Activated naive CD4-positive, alpha-beta T cell (primary cell): ENCODE results near the gene FKBP4.

Source experiments
- DNase-seq, 4 experiments: peaks; one replicate each; lab custom pipeline; 2025; lab: John Stamatoyannopoulos, UW

FKBP4 gene

DNA sequence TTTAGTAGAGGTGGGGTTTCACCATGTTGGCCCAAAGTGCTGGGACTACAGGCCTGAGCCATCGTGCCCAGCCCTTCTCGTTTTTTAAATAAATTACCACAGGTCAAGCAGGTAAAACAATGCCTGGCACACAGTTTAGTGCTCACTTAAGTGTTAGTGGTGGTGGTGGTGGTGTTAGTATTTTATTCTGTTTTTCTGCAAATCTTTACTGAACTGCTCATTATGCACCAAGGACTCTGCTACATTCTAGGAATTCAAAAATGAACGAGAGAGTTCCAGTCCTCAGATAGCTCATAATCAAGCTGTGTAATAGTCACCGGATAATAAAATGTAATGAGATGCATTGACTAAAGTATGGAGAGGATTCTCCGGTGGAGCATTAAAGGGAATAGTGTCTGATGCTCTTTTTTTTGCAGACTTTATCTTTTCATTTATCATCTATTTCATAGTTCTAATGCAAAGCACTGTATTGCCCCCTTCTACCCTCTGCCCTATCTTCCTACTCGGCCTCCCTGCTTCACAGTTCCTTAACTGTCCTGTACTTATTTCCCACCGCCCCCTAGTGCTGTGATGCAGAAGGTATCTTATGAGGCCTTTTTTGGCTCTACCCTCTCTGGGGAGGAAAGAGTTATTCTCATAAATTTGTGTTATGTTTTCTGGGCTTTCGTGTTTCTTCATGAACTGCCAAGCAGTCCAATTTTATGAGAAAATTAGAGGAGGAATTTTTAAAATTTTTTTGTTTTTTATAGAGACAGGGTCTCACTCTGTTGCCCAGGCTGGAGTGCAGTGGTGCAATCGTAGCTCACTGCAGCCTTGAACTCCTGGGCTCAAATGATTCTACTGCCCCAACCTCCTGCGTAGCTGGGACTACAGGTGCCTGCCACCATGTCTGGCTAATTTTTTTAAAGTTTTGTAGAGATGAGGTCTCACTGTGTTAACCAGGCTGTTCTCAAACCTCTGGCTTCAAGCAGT, 18.7 kb downstream of the FKBP4 start:
- peak in 1 of 4 experiments; percentile 10 for DNase-seq

DNA sequence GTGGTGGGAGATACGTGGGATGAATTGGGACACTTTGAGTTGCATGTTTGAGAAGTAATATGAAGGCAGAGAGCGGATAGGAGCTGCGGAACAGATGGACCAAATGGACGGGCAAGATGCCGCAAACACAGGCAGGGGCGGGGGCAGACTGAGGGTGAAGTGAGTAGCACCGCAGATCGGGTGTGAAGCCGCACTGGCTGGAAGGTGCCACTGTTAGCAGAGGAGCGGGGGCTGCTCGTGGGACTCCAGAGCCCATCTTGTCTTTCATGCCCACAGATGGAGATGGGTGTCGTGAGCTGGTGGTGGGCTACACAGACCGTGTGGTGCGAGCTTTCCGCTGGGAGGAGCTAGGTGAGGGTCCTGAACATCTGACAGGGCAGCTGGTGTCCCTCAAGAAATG, 25.0 kb downstream of the FKBP4 start:
- no peak for DNase-seq

DNA sequence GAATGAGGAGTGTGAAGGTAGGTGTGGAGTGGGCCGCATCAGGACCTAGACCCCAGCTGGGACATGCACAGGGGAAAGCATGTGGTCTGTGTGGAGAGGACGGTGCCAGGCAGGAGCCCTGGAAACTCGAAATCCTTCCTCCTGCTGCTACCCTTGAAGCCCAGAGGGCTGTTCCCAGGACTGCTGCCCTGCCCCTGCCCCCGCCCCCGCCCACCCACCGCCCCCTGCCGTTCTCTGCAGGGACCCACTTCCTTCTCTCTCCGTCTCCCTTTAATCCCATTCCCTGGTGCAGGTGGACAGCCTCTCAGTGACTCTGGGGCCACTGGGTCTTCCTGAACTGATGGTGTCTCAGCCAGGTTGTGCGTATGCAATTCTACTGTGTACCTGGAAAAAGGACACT, 25.7 kb downstream of the FKBP4 start:
- DNase-seq, result no peak

DNA sequence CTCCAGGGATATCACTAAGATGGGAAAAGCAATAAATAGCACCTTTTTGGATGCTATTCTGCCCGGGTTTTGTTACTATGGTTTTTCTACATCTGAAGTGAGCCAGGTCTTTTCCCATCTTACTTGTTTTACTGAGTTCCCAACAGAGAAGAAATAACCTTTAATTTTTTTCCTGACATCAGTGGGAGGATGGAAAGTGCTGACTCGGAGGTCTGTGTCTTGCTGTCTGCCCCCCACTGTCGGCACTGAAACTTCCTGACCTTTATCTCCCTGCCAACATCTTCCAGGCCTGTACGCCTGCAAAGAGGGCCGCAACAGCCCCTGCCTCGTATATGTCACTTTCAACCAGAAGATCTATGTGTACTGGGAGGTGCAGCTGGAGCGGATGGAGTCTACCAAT, 28.7 kb downstream of the FKBP4 start:
- no peak for DNase-seq

DNA sequence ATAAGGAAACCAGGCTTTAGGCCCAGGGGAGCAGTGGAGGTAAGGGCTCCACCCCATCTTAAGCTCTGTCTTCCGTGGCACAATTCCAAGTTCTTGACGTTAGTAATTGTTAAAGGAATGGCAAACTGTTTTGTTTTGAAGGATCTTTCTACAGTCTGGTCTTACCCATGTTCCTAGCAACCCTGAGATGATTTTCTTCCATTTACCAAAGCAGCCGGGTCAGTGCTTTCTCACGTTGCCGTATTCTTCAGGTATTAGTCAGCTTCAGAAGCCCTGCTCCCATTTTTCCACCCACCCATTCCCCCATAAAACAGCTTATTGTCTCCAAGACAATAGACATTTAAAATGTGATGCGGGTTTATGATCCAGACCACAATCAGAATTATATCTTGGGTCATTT, 29.8 kb downstream of the FKBP4 start:
- no peak for DNase-seq

DNA sequence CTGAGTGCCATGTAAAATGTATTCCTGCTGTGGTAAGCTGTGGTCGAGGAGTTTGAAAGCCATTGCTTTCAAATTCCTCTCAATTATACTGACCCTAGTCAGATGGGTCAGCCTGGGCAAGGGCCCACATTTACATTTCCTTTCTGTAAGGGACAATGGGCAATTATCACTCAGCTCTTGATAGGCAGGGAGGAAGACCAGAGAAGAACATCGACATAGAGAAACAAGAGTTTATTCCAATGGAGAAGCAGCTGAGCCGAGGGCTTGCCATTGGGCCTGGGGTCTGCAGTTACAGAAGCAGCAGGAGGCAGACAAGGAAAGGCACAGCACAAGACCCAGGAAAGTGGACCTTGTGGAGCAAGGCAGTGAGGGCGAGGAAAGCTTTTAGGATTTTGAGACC, 30.4 kb downstream of the FKBP4 start:
- no peak for DNase-seq

DNA sequence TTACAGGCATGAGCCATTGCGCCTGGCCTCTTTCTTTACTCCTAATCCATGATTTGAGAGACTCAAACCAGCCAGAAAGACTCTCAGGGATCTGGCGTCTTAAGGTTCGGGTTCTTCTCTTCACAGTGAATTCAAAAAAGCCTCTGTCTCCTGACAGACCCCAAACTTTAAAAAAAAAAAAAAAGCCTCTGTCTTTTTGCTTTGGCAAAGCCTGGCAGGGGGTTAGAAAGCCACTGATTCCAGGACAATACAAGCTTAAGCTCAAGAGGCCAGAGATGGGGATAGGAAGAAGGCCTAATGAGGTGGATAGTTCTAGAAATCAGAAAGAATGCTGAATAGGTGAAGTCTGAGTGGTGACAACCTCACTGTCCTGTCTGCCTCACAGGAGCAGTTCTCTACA, 31.3 kb downstream of the FKBP4 start:
- no peak for DNase-seq

DNA sequence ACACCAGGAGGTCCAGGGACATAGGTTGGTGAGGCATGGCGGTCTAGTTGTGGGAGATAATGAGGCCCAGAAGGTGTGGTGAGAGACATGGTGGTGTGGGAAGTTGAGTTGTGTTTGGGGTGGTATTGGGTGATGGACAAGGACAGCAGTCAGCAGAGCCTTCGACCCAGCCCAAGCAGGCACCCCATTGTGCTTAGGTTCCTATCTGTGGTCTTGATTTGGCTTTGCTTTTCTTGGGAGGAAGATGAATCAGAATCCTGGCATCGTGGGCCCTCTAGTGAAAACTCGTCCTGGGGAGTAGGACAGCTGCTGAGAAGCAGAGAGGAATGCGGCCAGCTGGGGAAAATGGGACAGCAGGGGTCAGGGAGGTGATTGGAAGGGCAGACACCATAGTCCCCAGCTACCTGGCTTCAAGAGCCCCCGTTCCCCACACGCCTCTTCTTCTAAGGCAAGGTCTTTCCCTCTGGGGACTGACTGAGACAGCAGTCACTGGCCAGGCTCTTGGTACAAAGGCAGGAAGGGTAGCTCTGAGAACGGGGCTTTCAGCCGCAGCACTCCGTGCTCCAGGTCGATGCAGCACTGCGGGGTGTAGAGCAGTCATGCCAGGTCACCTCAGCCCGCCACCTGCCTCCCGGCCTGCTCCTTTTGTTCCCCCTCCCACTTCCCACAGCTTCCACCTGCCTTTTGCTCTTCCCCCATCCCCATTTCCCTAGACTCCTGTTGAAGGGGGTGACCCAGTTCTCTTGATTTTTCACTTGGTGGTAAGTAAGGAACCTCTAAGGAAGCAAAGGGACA, 32.1 kb downstream of the FKBP4 start:
- DNase-seq, result no peak

DNA sequence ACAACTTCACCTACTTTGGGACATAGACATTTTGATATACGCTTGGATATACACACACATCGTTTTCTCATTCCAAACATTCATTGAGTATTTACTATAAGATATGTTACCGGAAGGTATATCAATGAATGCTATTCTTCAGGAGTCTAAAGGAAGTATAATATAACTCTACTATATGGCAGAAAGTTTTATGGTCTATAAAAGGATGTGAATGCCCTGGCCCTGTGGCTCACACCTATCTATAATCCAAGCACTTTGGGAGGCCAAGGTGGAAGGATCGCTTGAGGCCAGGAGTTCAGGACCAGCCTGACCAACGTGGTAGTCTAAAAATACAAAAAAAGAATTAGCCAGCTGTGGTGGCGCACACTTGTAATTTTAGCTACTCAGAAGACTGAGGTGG, 34.5 kb downstream of the FKBP4 start:
- DNase-seq, result no peak

DNA sequence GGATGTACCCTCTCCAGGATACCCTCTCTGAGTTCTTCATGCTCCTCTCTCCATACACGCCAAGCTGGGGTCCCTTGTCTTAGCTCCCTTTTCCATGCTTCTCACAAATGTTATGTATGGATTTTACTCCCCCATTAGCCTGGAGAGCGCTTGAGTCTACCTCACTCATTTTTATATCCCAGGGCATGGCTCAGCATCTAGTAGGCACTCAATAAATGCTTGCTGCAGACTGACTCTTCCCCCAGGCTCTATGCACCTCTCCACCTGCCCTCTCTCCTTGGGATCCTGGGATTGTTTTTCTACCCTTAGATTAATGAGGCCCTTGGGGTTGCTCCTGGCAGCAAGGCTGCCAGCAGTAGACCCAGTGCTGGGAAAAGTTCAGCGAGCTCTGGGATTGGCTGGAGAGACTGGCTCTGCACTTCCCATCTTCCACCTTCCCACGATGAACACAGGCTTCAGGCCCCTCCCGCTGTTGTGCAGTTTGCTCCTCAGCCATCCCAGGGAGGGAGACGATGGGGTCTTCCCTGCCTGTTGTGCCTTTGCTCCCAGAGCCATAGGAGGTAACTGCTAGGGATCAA, 37.9 kb downstream of the FKBP4 start:
- no peak for DNase-seq

DNA sequence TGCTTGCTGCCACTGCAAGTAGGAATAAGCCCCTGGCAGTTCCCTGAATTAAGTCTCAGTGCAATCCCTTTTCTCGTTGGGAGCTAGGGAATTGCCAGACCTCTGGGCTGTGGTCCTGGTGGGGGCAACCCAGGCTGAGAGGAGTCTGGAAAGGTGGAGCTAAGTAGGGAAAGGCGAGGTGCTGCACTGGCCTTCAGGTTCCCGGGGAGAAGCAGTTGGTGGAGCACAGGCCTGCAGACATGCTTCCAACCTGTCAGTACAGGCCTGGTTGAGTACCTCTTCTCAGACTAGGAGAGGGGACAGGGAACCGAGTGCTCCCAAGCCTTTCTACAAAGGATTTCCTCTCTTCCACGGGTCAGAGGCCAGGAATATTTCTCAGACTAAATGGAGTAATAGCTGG, 38.6 kb downstream of the FKBP4 start:
- no peak for DNase-seq

DNA sequence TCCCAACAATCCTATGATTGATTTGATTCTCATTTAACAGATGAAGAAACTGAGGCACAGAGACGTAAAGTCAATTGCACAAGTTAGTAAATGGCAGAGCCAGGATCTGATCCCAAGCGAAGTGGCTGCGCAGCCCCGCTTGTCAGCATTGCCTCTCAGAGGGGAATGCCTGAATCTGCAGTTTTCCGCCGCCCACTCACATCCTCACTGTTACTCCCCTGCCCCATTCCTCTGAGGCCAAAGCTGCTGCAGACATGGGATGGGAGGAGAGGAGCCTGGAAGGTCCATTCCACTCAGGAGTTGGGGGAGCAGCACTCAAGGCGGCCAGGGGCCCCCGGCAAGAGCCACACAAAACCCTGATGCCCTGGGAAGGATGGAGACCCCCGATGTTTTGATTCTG, 39.0 kb downstream of the FKBP4 start:
- no peak for DNase-seq

DNA sequence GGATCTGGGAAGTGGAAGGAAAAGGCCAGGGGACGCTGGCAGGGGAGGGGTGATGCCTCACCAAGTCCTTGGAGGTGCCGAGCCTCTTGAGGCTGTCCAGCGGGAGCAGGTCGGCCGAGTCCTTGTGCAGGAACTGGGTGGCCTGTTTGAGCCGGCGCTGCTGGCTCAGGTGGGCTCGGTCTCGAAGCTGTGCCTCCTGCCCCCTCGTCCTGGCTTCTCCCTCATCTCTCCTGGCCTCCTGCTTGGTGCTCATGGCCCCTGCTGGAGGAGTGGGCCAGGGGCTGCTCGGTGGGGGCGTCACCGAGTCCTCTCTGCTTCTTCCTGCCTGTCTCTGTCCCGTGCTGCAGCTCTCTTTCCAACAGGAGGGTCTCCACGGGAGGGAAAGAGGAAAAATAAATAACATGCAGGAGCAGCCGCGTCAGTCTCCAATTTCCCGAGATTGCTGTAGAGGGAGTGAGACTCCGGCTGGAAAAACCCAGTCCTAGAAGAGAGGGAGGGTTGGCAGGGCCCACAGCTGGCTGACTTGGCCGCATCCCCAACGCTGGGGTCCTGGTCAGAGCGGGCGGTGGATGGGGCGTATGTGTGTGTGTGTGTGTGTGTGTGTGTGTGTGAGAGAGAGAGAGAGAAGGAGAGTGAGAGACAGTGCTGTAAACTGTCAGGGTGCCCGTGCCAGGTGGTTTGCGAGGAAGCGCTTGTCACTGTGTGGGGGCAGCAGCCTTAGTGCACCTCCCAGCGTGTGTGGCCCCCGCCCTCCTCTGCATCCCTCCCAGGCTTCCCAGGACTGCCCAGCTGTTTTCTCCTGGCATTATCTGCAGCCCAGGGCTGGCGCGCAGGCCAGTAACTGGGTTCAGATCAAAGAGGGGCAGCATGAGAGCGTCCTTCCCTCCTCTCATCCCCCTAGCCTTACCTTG, 40.1 kb downstream of the FKBP4 start, which contains the start of gene NRIP2:
NRIP2 (minus strand) TSS at position 455 of the 911 bp plus-strand sequence; CDS start at position 403, 52 bp downstream.
- no peak for DNase-seq

DNA sequence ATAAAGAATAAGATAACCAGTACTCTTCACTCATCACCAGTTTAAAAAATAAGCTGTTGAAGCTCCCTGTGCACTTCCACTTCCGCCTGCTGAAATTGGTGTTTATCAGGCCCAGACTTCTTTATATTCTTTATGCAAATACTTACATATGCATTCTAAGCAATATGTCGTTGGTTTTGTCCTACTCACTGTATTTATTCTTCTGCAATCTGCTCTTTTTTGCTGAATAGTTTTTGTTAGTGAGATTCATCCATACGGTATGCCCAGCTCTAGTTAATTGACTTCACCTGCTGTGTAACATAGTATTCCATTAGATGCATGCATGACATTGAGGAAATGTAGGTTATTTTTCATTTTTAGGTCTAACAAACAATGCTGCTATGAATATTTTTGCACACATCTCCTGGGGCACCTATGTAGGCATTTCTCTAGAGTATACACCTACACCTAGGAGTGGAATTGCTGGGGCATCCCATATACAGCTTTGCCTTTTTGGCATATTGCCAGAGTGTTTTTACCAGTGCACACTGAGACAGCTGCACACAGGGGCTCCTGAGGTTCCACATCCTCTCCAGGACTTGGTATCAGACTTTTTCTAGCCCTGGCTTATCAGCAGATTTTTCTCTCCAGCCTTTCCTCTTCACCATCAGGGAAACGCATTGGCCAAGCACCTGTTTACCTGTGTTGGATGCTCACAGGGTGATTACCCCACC, 41.1 kb downstream of the FKBP4 start:
- no peak for DNase-seq

DNA sequence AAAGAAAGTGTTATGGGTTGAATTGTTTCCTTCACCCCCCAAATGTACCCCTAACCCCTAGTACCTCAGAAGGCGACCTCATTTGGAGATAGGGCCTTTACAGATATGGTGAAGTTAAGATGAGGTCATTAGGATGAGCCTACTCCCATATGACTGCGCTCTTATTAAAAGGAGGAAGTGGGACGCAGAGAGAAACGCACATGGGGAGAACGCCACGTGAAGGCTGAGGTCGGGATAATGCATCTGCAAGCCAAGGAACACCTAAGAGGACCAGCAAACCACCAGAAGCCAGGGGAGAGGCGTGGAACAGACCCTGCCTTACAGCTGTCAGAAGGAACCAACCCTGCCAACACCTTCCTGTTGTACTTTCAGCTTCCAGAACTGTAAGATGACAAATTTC, 41.8 kb downstream of the FKBP4 start:
- no peak for DNase-seq

DNA sequence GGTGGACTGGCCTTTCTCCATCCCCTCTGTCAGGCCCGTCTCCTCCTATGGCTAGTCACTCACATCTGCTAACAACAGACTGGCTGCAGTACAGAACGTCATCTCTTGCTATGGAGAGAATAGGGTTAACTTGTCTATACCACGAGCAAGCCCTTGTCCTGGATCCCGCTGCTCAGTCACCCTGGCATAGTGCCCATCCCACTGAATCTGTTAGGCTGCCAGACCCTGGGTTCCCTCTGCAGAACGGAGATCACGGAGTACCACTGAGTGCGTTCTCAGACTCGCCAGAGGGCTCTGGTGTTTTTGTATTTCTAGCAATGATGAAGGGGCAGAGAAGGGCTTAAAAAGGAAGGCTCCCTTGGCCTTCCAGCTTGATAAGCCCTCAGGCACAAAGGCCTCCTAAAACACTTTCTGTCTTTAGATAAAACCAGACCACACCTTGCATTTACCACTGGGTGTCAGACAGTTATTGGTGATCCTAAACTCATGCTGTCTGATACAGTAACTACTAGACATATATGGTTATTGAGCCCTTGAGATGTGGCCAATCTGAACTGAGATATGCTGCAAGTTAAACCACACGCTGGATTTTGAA, 46.4 kb downstream of the FKBP4 start:
- DNase-seq, result no peak

DNA sequence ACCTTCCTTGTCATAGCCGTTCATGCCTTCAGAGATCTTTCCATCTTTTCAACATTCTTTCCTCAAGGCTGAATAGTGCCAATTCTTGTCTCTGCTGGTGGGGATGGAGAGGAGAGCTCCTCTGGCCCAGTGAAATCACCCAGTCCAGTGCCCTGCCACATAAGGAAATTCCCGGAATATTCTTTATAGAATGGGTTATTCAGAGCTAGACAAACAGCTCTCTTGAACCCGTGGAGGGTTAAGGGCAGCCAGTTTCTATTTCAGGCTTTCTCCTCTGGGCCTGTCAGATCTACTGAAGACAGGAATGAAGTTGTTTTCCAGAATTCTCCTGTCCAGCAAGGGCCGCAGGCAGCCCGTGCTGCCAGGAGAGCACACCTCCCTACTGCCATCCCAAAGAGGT, 48.2 kb downstream of the FKBP4 start:
- DNase-seq, result no peak

DNA sequence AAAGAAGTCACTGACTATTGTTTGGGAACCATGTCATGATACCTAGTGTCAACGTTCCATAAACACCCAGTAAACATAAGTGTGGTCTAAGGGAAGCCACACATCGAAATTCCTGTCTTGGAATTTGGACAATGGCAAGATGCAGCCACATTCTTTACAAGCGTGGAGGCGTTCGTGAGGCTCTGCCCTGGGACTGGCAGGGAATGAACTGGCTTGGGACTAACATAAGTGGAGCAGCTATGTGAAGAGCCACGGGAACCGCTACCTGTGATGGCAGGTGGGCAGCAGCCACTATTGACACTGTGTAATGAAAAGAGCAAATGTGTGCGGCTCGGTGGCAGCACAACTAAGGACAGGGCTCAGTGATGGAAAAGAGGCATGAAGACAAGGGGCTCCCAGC, 50.0 kb downstream of the FKBP4 start:
- DNase-seq, result no peak

DNA sequence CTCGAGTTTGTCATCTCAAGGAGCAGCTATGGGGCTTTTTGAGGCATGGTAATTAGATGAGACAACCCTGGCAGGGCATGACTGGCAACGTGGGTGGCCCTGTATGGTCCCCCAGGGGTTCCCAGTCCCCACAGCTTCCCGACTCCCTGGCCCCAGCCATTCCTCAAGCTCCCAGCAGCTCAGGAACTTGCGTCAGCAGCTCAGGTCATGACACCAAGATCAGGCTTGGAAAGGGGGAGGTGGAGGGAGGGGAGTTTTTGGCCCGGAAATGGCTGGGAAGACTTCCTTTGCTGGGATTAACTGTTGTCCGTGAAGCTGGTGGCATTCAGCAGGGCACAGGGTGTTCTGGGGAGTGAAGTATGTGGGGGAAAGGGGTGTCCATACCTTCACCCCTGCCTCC, 50.5 kb downstream of the FKBP4 start:
- no peak for DNase-seq

DNA sequence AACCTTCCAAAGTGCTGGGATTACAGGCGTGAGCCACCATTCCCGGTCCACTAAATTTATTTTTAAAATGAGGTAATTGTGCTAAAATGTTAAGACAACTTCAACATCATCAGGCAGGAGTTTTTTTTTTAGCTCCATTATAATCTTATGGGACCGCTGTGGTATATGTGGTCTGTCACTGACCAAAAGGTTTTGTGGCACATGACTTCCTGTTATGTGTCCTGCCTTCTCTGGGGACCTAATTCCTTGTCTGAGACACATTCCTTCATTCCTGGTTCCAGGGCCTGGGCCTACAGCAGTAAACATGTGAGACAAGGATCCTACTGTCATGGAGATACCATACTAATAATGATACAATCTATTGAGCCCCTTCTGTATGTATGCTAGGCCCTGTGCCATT, 57.2 kb downstream of the FKBP4 start:
- DNase-seq, result no peak

DNA sequence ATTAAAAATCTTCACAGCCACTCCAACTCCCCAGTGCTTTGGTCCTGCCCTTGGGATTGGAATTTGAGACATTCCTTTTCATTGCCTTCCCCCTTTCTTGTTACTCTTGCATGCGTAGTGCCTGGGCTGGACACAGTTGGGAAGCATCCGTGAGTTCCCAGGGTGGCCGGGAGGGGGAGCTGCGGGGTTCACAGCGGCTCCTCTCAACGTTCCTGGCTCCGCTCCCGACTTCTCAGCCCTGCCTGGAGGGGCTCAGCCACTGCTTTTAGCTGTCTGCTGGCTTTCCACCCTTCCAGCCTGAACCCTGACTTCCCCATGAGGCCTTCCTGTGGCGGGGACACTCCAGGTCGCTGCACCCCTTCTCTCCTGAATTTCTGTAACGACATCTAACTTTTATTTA, 58.9 kb downstream of the FKBP4 start:
- peak in 3 of 4 experiments; percentile 5 to 24 (median 9) for DNase-seq
